ENCODE data around the gene NHLH1. TPM values are rescaled to one million over a fixed set of nuclear protein-coding genes. Genes with fewer than 3 reads are reported as not detected.

Gene NHLH1
- total and polyA plus RNA-seq, 10 of the 15 experiments (the other 5 are each of a cell fraction or from before 2014, with no cell fraction given) = 0.22 to 0.98 (median 0.43) TPM; not detected in 1

DNA sequence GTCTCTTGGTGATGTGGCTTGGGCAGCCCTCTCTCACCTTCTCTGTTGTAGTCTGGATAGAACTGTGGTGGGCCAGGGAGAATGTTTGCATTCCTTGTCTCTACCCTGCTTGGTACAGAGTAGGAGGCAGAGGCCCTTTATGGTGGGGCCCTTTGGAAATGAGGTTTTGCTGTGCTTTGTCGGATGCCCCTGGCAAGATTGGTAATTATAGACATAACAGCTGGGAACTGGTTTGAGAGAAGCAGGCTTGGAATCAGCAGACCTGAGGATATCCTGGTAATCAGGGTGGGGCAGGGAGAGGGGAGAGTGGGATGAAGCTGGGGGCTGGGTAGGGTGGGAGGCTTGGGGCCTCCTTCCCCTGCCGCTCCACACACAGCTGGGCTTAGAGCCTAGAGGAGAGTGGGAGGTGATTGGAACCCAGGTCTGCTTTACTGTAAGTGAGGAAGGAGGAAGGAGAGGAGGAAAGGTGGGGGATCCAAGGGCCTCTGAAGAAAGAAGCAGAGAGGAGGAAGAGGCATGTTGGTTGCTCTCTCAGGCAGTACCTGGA lies 38.5 kb downstream of the NHLH1 start (continued):
- TF ChIP-seq, protein P1, sequence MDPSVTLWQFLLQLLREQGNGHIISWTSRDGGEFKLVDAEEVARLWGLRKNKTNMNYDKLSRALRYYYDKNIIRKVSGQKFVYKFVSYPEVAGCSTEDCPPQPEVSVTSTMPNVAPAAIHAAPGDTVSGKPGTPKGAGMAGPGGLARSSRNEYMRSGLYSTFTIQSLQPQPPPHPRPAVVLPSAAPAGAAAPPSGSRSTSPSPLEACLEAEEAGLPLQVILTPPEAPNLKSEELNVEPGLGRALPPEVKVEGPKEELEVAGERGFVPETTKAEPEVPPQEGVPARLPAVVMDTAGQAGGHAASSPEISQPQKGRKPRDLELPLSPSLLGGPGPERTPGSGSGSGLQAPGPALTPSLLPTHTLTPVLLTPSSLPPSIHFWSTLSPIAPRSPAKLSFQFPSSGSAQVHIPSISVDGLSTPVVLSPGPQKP (IDR thresholded peaks at IDR 0.05; ENCODE audit: low read depth, low read length) = no peak
- TF ChIP-seq POLR2A (IDR thresholded peaks at IDR 0.05; ENCODE audit: low read depth, low read length) (no peak), SIN3A (IDR thresholded peaks at IDR 0.05; ENCODE audit: low read depth, low read length) (no peak), PAX8 (IDR thresholded peaks at IDR 0.05) (no peak), CBX5 (IDR thresholded peaks at IDR 0.05; ENCODE audit: low read depth) (no peak), DPF2 (IDR thresholded peaks at IDR 0.05) (no peak), BMI1 (IDR thresholded peaks at IDR 0.05; ENCODE audit: borderline replicate concordance) (no peak), NBN (IDR thresholded peaks at IDR 0.05) (no peak), ZNF217 (IDR thresholded peaks at IDR 0.05) (no peak), MEF2B (IDR thresholded peaks at IDR 0.05; ENCODE audit: partially characterized antibody, poor library complexity, severe bottlenecking) (no peak), RFX5 (IDR thresholded peaks at IDR 0.05; ENCODE audit: low read depth, low read length) (no peak)
- TF ChIP-seq, protein P2, sequence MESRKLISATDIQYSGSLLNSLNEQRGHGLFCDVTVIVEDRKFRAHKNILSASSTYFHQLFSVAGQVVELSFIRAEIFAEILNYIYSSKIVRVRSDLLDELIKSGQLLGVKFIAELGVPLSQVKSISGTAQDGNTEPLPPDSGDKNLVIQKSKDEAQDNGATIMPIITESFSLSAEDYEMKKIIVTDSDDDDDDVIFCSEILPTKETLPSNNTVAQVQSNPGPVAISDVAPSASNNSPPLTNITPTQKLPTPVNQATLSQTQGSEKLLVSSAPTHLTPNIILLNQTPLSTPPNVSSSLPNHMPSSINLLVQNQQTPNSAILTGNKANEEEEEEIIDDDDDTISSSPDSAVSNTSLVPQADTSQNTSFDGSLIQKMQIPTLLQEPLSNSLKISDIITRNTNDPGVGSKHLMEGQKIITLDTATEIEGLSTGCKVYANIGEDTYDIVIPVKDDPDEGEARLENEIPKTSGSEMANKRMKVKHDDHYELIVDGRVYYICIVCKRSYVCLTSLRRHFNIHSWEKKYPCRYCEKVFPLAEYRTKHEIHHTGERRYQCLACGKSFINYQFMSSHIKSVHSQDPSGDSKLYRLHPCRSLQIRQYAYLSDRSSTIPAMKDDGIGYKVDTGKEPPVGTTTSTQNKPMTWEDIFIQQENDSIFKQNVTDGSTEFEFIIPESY (IDR thresholded peaks at IDR 0.05) = no peak
